ENCODE measurements around the gene PDCD1.
"Not testable (repeated sequence)": the region's sequence is repeated elsewhere in the genome, so short reads cannot be mapped to it uniquely, and the experiment has no call there.

The PDCD1 gene

DNA sequence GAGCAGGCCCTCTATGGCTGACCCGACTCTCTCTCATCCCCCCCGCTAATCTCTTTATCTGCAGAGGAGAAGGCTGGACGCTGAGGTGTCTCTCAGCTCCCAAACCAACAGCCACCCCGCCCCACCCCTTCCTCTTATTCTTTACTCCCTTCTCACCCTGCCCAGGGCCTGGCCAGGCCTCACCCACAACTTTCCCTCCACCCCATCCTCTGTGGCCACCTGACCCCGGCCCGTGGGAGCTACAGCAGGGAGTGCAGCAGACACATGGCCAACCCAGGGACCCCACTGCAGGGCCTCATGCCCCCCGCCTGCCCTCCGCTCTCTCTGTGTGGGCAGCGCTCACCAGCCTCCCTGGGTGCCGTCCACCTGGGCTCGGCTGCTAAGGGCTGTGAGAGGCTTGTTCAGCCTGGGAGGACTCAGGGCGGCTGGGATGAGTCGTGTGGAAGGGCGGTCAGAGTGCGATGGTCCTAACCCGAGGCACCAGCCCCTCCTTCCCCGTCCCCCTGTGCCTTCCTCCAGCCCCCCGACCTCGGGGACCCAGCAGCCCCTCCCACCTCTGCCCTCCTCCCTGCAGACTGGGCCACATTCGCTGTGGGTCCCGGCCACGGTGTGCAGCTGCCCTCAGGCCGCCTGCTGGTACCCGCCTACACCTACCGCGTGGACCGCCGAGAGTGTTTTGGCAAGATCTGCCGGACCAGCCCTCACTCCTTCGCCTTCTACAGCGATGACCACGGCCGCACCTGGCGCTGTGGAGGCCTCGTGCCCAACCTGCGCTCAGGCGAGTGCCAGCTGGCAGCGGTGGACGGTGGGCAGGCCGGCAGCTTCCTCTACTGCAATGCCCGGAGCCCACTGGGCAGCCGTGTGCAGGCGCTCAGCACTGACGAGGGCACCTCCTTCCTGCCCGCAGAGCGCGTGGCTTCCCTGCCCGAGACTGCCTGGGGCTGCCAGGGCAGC lies 42.9 kb downstream of the PDCD1 start:
- no peak for DNase-seq

- no peak for DNase-seq
Observed at GRCh38 chr2:241814643-241815476, 43.8 kb downstream of the PDCD1 start.

- no peak for DNase-seq
Observed at GRCh38 chr2:241814393-241814642, 44.4 kb downstream of the PDCD1 start.

GRCh38 chr2:241813644-241814392 lies 44.9 kb downstream of the PDCD1 start:
- DNase-seq = no peak

- peak in 38 of 58 donors; percentile 14 to 77 (median 50) for DNase-seq
Observed at GRCh38 chr2:241812730-241813643, 45.7 kb downstream of the PDCD1 start.

- no peak for DNase-seq
Observed at GRCh38 chr2:241811952-241812729, 46.6 kb downstream of the PDCD1 start.

DNA sequence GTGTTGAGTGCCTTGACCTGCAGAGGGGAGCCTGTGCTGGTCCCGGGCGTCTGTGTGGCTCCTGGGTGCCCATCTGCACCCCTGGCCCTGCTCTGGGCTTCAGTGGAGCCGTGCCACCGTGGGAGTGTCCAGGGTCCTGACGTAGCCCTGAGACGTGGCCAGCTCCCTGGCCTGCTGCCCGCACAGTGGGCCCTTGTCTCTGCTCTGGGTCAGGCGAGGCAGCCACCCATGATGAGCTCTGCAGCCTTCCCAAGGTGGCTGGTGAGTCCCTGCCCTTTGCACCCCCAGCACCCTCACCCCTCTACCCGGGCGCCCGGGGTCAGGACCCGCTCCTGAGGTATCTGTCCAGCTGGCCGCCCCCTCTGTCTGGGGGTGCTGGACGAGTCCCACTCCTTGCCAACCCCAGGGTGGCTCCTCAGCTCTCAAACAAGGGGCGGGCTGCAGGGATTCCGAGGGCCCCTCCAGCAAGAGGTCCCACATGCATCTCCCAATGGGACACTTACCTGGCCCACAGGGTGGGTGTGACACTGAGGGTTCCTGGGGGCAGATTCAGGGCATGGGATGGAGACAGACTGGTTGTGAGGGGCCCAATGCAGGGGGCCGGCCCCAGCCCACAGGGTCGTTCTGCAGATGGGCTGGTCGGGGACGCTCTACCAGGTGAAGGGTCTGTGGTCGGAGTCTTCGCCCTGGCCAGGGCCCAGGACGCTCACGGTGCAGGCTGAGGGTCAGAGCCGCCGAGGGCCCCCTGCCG lies 47.3 kb downstream of the PDCD1 start:
- DNase-seq = peak in 45 of 58 donors; percentile 30 to 81 (median 70)

GRCh38 chr2:241810307-241811200 lies 48.1 kb downstream of the PDCD1 start:
- peak in 51 of 58 donors; percentile 27 to 88 (median 74) for DNase-seq

- no peak for DNase-seq
Observed at GRCh38 chr2:241809383-241810306, 49.0 kb downstream of the PDCD1 start.

DNA sequence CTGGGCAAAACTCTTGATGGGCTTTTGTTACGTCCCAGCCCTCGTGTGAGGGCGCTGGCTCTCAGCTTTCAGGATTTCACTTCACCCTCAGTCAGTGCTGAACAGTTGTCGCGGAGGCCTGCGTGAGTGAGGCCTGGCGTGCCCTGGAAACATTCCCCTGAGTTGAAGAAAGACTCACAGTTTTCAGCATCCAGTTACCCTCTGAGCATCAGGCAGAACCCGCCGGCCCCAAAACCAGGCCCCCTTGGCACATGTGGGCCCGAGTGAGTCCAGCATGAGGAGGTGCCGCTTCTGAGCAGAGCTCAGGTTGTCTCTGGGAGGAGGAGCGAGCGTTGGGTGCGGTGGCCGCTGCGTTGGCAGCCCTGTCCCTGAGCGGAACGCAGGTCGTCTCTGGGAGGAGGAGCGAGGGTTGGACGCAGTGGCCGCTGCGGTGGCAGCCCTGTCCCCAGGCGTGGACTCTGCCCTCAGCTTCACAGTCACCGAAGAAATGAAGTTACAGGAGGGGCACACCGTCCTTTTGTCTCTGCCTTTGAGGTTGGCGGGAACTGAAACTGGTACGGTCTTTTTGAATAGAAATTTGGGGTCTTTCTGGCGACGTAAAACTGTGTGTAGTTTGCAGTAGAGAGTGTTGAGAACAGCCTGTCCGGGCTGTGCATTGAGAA lies 49.8 kb downstream of the PDCD1 start, which contains the start of gene NEU4:
TSS of gene NEU4 (plus strand) at position 473 of the 662 bp plus-strand sequence. CDS start 5,292 bp downstream, outside the sequence.
- peak in 1 of 58 donors; percentile 32 for DNase-seq

DNA sequence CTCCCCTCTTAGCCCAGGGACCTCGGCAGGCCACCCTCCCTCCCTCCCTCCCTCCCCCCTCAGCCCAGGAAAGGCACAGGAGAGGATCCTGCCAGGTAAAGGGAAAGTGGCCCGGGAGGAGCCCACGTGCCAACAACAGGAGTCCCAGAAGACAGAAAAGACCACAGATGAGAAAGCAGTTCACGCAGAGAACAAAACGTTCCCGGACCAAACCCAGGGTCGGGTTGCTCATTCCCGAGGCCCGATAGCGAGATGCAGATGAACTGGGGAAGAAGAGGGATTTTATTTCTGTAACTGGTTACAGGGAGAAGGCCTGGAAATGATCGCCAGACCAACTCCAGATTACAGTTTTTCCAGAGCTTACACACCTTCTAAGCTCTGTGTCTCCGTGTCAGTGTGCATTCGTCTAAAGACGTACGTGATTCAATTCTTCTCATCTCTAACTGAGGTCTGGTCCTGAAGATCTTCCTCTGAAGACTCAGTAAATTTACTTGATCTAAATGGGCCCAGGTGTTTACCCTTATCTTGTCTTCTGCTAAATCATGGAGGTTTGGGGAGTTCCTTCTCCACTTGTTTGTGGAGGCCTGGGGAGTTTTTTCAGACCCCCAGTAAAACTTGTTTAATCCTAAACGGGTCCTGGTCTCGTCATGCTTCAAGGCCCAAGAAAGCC lies 50.5 kb downstream of the PDCD1 start:
- DNase-seq = no peak

- not testable (repeated sequence) for DNase-seq
Observed at GRCh38 chr2:241806217-241806616, 52.5 kb downstream of the PDCD1 start.

DNA sequence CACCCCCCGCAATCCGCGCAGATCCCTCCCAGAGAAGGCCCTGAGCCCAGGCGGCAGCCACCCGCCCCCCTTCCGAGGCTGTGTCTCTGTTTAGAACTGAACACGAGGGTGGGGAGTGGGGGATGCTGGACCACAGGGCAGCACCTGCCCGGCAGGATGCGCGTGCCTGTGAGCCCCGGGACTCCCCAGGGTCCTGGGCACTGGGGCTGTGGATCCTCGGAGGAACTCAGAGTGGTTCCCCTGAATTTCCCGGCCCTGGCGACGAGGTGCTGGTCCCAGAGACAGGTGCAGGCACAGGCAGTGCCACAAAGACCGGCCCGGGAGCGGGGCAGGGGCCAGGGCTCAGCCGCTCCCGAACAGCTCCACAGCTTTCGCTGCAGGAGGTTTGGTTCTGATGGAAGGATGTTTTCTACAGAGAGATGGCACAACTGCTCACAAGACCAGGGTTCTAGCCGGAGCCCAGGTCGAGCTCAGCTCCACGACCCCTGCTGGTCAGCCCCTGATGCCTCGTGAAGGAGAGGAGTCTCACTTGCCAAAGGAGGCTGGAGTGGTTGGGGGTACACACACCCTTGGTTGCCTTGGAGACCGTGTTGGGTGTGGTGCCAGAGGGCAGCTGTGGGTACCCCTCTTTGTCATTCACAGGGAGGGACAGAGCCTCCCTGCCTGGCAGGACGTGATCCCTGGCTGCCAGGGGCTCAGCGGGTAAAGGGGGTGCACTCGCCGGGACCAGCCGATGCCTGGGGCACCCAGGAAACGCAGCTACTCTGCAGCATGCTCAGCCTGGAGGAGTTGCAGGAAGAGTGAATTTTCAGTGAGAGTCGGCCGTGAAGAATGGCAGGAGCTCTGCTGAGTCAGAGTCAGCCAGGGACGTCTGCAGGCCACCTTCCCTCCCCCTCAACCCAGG lies 54.1 kb downstream of the PDCD1 start:
- peak in 1 of 58 donors; percentile 22 for DNase-seq
